ENCODE data around the gene NCF2. TPM values are rescaled to one million over a fixed set of nuclear protein-coding genes. Genes with fewer than 3 reads are reported as not detected.

Gene NCF2
- polyA plus RNA-seq, 1 experiment: 0.43 TPM

DNA sequence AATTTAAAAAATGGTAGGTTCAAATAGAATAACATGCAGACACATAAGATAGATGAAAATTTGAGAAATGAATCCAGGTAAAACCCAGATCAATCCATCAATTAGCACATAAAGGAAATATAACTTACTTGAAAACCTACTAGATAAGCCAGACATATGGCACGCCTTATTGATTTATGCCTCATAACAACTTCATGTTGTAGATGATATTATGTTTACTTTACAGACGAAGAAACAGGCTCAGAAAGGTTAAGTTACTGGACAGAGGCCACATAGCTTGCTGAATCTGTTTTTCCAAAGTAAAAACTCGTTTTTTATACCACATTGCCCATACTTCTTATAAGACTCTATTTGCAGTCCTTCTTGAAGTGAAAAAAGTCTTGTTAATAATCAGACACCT, 22.1 kb upstream of the NCF2 start:
- H3K4me3 ChIP-seq (ENCODE audit: low read depth, low read length): no peak overlapping the region
- POLR2A ChIA-PET: no interaction called here
- no peaks in the 10 kb centered on the region for H3K27me3 ChIP-seq (ENCODE audit: control insufficient read depth, insufficient read depth, low read length)
- TF ChIP-seq, protein P1, sequence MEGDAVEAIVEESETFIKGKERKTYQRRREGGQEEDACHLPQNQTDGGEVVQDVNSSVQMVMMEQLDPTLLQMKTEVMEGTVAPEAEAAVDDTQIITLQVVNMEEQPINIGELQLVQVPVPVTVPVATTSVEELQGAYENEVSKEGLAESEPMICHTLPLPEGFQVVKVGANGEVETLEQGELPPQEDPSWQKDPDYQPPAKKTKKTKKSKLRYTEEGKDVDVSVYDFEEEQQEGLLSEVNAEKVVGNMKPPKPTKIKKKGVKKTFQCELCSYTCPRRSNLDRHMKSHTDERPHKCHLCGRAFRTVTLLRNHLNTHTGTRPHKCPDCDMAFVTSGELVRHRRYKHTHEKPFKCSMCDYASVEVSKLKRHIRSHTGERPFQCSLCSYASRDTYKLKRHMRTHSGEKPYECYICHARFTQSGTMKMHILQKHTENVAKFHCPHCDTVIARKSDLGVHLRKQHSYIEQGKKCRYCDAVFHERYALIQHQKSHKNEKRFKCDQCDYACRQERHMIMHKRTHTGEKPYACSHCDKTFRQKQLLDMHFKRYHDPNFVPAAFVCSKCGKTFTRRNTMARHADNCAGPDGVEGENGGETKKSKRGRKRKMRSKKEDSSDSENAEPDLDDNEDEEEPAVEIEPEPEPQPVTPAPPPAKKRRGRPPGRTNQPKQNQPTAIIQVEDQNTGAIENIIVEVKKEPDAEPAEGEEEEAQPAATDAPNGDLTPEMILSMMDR (IDR thresholded peaks at IDR 0.05; ENCODE audit: low read depth, low read length): no peak
- CTCF ChIA-PET: no interaction called here
- no peaks in the 10 kb centered on the region for H3K9me3 ChIP-seq (ENCODE audit: control insufficient read depth, insufficient read depth, low read length)
- no peak for DNase-seq (ENCODE audit: low read depth, low spot score)
- H3K27ac ChIP-seq (ENCODE audit: low read depth, low read length): no peak overlapping the region

DNA sequence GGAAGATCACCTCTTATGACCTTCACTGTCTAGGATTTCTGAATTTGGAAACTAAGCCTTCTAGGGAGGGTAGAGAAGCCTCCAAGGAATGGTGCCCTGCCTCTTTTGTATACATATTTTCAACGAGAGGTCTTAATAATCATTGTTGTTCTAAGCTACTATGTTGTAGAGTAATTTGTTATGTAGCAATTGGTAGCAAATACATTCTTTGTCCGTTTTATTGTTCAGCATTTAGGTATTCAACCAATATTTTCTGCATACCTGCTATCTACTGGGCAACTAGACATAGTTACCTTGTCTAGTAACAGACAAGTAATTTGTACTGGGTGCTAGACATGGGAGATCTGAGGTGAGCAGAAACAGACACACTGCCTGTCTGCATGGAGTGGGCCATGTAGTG, 20.8 kb upstream of the NCF2 start:
- no peaks in the 10 kb centered on the region for H3K9me3 ChIP-seq (ENCODE audit: control insufficient read depth, insufficient read depth, low read length)
- no peaks in the 10 kb centered on the region for H3K27me3 ChIP-seq (ENCODE audit: control insufficient read depth, insufficient read depth, low read length)
- ChIA-PET POLR2A (no interaction called here), CTCF (no interaction called here)
- TF ChIP-seq, protein P1 (IDR thresholded peaks at IDR 0.05; ENCODE audit: low read depth, low read length): no peak
- H3K27ac ChIP-seq (ENCODE audit: low read depth, low read length): no peak overlapping the region
- DNase-seq (ENCODE audit: low read depth, low spot score): no peak
- no peak overlapping the region for H3K4me3 ChIP-seq (ENCODE audit: low read depth, low read length)

DNA sequence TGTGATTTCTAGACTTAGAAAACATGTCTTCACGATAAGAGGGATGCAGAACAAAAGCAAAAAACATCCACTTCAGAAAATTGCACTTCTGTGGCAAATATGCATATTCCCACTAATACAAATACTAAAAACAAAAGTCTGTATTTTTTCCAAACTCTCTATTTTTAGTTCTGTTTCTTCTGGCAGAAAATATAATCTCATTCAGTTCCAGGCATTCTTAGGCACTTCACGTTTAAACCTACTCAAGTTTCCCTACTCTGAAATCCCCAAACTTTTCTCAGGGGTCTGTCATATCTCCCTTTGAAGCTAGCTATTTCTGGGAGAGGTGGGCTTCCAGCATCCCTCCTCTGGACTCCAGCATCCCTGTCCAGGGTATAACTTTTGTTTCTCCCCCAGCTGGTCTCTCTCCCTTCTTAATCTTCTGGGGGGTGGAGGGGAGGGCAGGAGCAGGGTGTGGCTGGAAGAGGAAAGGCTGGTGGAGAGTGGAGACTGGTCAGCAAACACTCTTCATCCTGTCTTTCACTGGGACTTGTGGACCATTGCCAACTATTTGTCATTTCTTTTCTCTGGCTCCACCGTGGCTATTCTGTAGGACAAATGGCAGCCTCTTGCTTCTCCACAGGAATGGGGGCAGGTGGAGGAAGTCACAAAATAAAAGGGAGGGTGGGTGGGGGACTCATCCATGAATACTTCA, 19.6 kb upstream of the NCF2 start:
- TF ChIP-seq, protein P1 (IDR thresholded peaks at IDR 0.05; ENCODE audit: low read depth, low read length): no peak
- no peak overlapping the region for H3K27ac ChIP-seq (ENCODE audit: low read depth, low read length)
- H3K9me3 ChIP-seq (ENCODE audit: control insufficient read depth, insufficient read depth, low read length): no peaks in the 10 kb centered on the region
- H3K27me3 ChIP-seq (ENCODE audit: control insufficient read depth, insufficient read depth, low read length): no peaks in the 10 kb centered on the region
- CTCF ChIA-PET: interaction anchor here (0.5 to 1.8 kb wide), 16 partner anchors 10 to 1325 kb away, joined by 3 to 12 read pairs (median 4); no protein-coding TSS in a partner anchor
- no peak overlapping the region for H3K4me3 ChIP-seq (ENCODE audit: low read depth, low read length)
- DNase-seq (ENCODE audit: low read depth, low spot score): no peak
- POLR2A ChIA-PET: interaction anchor here (0.9 to 1.2 kb wide), 2 partner anchors 13 to 22 kb away, joined by 3 to 6 read pairs; no protein-coding TSS in a partner anchor

DNA sequence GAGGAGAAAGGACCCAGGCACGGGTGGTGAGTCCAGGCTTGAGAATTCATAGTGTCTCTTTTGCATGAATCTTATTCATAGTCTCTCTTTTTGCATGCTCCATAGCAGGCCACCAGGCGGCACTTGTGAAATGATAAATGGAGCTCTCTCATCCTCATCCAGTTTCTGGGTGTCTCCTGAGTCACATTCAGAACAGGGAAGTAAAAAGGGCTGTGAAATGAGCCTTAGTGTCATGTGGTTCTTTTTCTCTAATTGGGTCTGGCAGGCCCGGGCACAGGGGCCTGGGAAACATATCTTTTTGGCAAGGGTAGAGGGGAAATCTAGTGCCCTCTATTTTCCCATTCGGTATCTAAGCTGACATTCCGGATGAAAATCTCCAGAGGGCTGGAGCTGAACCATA, 19.1 kb upstream of the NCF2 start:
- DNase-seq (ENCODE audit: low read depth, low spot score): no peak
- no peaks in the 10 kb centered on the region for H3K9me3 ChIP-seq (ENCODE audit: control insufficient read depth, insufficient read depth, low read length)
- H3K27me3 ChIP-seq (ENCODE audit: control insufficient read depth, insufficient read depth, low read length): no peaks in the 10 kb centered on the region
- H3K4me3 ChIP-seq (ENCODE audit: low read depth, low read length): no peak overlapping the region
- TF ChIP-seq, protein P1 (IDR thresholded peaks at IDR 0.05; ENCODE audit: low read depth, low read length): peak; percentile 66
- peak overlapping the region; percentile 83 for H3K27ac ChIP-seq (ENCODE audit: low read depth, low read length)
- POLR2A ChIA-PET: interaction anchor here (0.9 to 1.2 kb wide), 2 partner anchors 14 to 23 kb away, joined by 3 to 6 read pairs; no protein-coding TSS in a partner anchor
- CTCF ChIA-PET: interaction anchor here (0.5 to 1.8 kb wide), 16 partner anchors 9 to 1326 kb away, joined by 3 to 12 read pairs (median 4); no protein-coding TSS in a partner anchor

DNA sequence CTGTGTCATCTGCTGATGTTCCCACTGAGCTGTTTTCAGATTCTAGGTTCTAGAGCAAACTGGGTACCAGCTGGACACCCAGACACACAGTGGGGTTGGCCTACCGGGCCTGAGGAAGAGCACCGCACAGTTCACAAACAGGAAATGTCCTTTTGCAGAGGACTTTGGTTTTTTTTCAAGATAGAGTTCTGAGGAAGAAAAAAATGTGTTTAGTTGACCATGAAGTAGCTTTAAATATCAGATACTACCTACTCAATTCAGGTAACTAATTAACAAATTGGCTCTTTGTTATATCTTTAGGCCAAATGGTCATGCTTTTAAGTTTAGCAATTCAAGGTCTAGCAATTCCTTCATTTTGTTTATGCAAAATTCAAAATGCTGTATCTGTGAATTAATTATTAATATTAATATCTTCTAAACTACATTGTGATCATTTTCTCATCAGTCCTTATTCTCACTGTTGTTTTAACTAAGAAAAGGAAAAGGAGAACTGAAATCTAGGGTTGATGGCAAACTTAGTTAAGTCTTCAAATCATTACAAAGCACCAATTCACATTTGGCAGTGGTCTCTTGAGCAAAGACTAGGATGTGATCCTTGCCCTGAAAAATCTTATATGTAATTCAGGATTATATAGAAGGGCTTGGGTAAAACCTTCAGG, 17.2 kb upstream of the NCF2 start:
- no peaks in the 10 kb centered on the region for H3K9me3 ChIP-seq (ENCODE audit: control insufficient read depth, insufficient read depth, low read length)
- TF ChIP-seq, protein P1 (IDR thresholded peaks at IDR 0.05; ENCODE audit: low read depth, low read length): no peak
- peak overlapping the region; percentile 67 for H3K27ac ChIP-seq (ENCODE audit: low read depth, low read length)
- no peak overlapping the region for H3K4me3 ChIP-seq (ENCODE audit: low read depth, low read length)
- ChIA-PET CTCF (interaction anchor here (0.5 to 0.6 kb wide), 2 partner anchors 27 to 447 kb away, joined by 3 to 5 read pairs; no protein-coding TSS in a partner anchor), POLR2A (interaction anchor here (0.6 kb wide), 1 partner anchor 135 kb away, joined by 3 read pairs; the partner anchor contains the start of gene SMG7)
- no peak for DNase-seq (ENCODE audit: low read depth, low spot score)
- no peaks in the 10 kb centered on the region for H3K27me3 ChIP-seq (ENCODE audit: control insufficient read depth, insufficient read depth, low read length)

Data from AG04450 (cell line).